Measurements from ENCODE around the gene DACT2. TPM values are rescaled to one million over a fixed set of nuclear protein-coding genes. Genes with fewer than 3 reads are reported as not detected.
"Not testable (repeated sequence)": the region's sequence is repeated elsewhere in the genome, so short reads cannot be mapped to it uniquely, and the experiment has no call there.

The DACT2 gene
- total and polyA plus RNA-seq, 4 donors: 0.25 to 2.8 (median 0.88) TPM

GRCh38 chr6:168358842-168359420 lies 39.4 kb upstream of the DACT2 start:
- 94% methylated on average over 15 of the region's 20 CpGs for WGBS

DNA sequence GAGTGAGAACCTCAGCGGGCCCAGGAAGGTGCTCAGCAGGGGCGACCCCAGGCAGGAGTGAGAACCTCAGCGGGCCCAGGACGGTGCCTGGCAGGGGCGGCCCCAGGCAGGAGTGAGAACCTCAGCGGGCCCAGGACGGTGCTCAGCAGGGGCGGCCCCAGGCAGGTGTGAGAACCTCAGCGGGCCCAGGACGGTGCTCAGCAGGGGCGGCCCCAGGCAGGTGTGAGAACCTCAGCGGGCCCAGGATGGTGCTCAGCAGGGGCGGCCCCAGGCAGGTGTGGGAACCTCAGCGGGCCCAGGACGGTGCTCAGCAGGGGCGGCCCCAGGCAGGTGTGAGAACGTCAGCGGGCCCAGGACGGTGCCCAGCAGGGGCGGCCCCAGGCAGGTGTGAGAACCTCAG lies 37.3 kb upstream of the DACT2 start:
- not testable (repeated sequence) for H3K27ac ChIP-seq (ENCODE audit: low read depth in 1 of 2, low read length in 2 of 2); H3K9me3 ChIP-seq (ENCODE audit: control insufficient read depth in 4 of 4, low read length in 3 of 4); H3K27me3 ChIP-seq (ENCODE audit: control insufficient read depth in 4 of 4, insufficient read depth in 4 of 4, low read length in 3 of 4); H3K36me3 ChIP-seq (ENCODE audit: control insufficient read depth in 4 of 4, insufficient read depth in 3 of 4, low read depth in 1 of 4, low read length in 3 of 4); DNase-seq (ENCODE audit: low spot score); H3K9ac ChIP-seq (ENCODE audit: low read depth in 1 of 2, low read length in 2 of 2); H3K4me1 ChIP-seq (ENCODE audit: control insufficient read depth in 4 of 4, insufficient read depth in 4 of 4, low read length in 3 of 4); H3K4me3 ChIP-seq (ENCODE audit: low read depth in 1 of 3, low read length in 3 of 3)
- 97% methylated on average over 19 of the region's 20 CpGs for WGBS

More at GRCh38 chr6:168358842-168359420, 39.4 kb upstream of the DACT2 start:
- H3K27me3 ChIP-seq (ENCODE audit: control insufficient read depth in 4 of 4, insufficient read depth in 4 of 4, low read length in 3 of 4): no peaks in the 10 kb centered on the region
- H3K27ac ChIP-seq (ENCODE audit: low read depth in 1 of 2, low read length in 2 of 2): no peak overlapping the region
- no peak overlapping the region for H3K9ac ChIP-seq (ENCODE audit: low read depth in 1 of 2, low read length in 2 of 2)
- no peak for TF ChIP-seq MAX (IDR thresholded peaks at IDR 0.05)
- no peak for TF ChIP-seq JUND (IDR thresholded peaks at IDR 0.05)
- TF ChIP-seq FOXA2 (IDR thresholded peaks at IDR 0.05): no peak
- TF ChIP-seq, protein P1, sequence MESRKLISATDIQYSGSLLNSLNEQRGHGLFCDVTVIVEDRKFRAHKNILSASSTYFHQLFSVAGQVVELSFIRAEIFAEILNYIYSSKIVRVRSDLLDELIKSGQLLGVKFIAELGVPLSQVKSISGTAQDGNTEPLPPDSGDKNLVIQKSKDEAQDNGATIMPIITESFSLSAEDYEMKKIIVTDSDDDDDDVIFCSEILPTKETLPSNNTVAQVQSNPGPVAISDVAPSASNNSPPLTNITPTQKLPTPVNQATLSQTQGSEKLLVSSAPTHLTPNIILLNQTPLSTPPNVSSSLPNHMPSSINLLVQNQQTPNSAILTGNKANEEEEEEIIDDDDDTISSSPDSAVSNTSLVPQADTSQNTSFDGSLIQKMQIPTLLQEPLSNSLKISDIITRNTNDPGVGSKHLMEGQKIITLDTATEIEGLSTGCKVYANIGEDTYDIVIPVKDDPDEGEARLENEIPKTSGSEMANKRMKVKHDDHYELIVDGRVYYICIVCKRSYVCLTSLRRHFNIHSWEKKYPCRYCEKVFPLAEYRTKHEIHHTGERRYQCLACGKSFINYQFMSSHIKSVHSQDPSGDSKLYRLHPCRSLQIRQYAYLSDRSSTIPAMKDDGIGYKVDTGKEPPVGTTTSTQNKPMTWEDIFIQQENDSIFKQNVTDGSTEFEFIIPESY (IDR thresholded peaks at IDR 0.05): no peak
- TF ChIP-seq TAF1 (conservative IDR thresholded peaks at IDR 0.05): no peak
- TF ChIP-seq EGR1 (IDR thresholded peaks at IDR 0.05; ENCODE audit: low read depth in 2 of 2): no peak
- TF ChIP-seq YY1 (IDR thresholded peaks at IDR 0.05): no peak
- TF ChIP-seq FOXA1 (IDR thresholded peaks at IDR 0.05): no peak
- no peak for TF ChIP-seq RAD21 (IDR thresholded peaks at IDR 0.05)
- peaks cover 1 to 6% (median 3%) of the 10 kb centered on the region in 4 donors for H3K4me1 ChIP-seq (ENCODE audit: control insufficient read depth in 4 of 4, insufficient read depth in 4 of 4, low read length in 3 of 4)
- H3K4me3 ChIP-seq (ENCODE audit: low read depth in 1 of 3, low read length in 3 of 3): no peak overlapping the region
- DNase-seq (ENCODE audit: low spot score): no peak
- H3K36me3 ChIP-seq (ENCODE audit: control insufficient read depth in 4 of 4, insufficient read depth in 3 of 4, low read depth in 1 of 4, low read length in 3 of 4): no peaks in the 10 kb centered on the region
- no peaks in the 10 kb centered on the region for H3K9me3 ChIP-seq (ENCODE audit: control insufficient read depth in 4 of 4, low read length in 3 of 4)

DNA sequence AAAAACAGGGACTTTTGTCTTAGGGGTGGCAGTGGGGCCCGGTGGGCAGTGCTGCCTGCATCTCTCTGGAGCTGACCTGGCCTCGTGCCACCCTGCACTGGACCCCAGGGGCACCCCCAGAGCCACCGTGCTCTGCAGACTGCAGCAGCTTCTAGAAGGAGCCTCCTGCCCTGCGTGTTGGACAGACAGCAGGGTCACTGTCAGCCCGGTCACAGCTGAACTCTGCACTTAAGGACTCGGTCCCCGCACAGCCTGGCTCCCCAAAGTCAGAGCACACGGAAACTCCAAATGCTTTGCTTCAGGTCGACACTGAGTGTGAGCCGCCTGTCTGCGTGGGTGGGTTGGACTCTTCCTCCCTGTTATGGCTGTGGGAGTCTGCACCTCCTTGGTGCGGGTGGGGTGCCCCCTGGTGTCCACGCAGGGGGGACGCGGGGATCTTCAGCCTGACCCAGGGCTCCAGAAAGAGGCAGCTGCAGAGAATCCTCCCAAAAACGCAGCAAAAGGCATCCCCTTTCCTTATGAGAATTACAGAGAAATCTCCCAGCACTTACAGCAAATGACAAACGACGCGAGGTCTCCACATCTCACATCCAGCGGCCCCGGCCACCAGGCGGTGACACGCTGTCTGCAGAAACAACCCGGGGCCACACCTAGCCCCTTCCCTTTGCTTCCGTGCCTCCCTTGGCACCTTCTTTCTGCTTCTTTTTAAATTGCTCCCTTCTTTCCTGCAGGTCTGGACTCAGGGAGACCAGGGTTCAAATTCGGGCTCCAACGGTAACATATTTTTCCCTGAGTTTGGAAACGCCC lies 36.3 kb upstream of the DACT2 start:
- H3K27me3 ChIP-seq (ENCODE audit: control insufficient read depth in 4 of 4, insufficient read depth in 4 of 4, low read length in 3 of 4): no peaks in the 10 kb centered on the region
- peaks cover 1 to 4% (median 3%) of the 10 kb centered on the region in 4 donors for H3K4me1 ChIP-seq (ENCODE audit: control insufficient read depth in 4 of 4, insufficient read depth in 4 of 4, low read length in 3 of 4)
- H3K36me3 ChIP-seq (ENCODE audit: control insufficient read depth in 4 of 4, insufficient read depth in 3 of 4, low read depth in 1 of 4, low read length in 3 of 4): no peaks in the 10 kb centered on the region
- WGBS: 33% methylated on average over 28 of the region's 28 CpGs
- H3K9me3 ChIP-seq (ENCODE audit: control insufficient read depth in 4 of 4, low read length in 3 of 4): no peaks in the 10 kb centered on the region
- H3K27ac ChIP-seq (ENCODE audit: low read depth in 1 of 2, low read length in 2 of 2): peak overlapping the region in 1 of 2 donors; percentile 20
- peak overlapping the region in 2 of 3 donors; percentile 22 to 26 for H3K4me3 ChIP-seq (ENCODE audit: low read depth in 1 of 3, low read length in 3 of 3)
- peak overlapping the region in 1 of 2 donors; percentile 33 for H3K9ac ChIP-seq (ENCODE audit: low read depth in 1 of 2, low read length in 2 of 2)
- DNase-seq (ENCODE audit: low spot score): peak; percentile 69
- TF ChIP-seq RAD21 (IDR thresholded peaks at IDR 0.05) (peak; percentile 99 to 100), FOXA2 (IDR thresholded peaks at IDR 0.05) (no peak), SP1 (IDR thresholded peaks at IDR 0.05) (no peak), JUND (IDR thresholded peaks at IDR 0.05) (no peak), EGR1 (IDR thresholded peaks at IDR 0.05; ENCODE audit: low read depth in 2 of 2) (peak; percentile 98 to 99), FOXA1 (IDR thresholded peaks at IDR 0.05) (no peak), HNF4G (IDR thresholded peaks at IDR 0.05) (no peak), GABPA (IDR thresholded peaks at IDR 0.05 in 1 of 2, conservative IDR thresholded peaks at IDR 0.05 in 1 of 2) (no peak), HNF4A (conservative IDR thresholded peaks at IDR 0.05) (peak; percentile 68 to 69), NR2F2 (IDR thresholded peaks at IDR 0.05) (no peak), MAX (IDR thresholded peaks at IDR 0.05) (no peak), RXRA (IDR thresholded peaks at IDR 0.05) (peak; percentile 48 to 64), YY1 (IDR thresholded peaks at IDR 0.05) (peak; percentile 30), TAF1 (conservative IDR thresholded peaks at IDR 0.05) (no peak)
- TF ChIP-seq, protein P2, sequence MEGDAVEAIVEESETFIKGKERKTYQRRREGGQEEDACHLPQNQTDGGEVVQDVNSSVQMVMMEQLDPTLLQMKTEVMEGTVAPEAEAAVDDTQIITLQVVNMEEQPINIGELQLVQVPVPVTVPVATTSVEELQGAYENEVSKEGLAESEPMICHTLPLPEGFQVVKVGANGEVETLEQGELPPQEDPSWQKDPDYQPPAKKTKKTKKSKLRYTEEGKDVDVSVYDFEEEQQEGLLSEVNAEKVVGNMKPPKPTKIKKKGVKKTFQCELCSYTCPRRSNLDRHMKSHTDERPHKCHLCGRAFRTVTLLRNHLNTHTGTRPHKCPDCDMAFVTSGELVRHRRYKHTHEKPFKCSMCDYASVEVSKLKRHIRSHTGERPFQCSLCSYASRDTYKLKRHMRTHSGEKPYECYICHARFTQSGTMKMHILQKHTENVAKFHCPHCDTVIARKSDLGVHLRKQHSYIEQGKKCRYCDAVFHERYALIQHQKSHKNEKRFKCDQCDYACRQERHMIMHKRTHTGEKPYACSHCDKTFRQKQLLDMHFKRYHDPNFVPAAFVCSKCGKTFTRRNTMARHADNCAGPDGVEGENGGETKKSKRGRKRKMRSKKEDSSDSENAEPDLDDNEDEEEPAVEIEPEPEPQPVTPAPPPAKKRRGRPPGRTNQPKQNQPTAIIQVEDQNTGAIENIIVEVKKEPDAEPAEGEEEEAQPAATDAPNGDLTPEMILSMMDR (IDR thresholded peaks at IDR 0.05; ENCODE audit: low read depth, low read length, missing input control): peak; percentile 90
- TF ChIP-seq, protein P1 (IDR thresholded peaks at IDR 0.05): no peak

Measured in liver (tissue), 9 donors.